ENCODE measurements around the gene SPATA33. TPM values are rescaled to one million over a fixed set of nuclear protein-coding genes. Genes with fewer than 3 reads are reported as not detected.

SPATA33 gene
- total RNA-seq, 1 experiment from 2014 or later: 17.4 TPM

- WGBS (ENCODE audit: extremely low coverage, insufficient read length, low lambda C conversion rate): no CpG with 5 or more reads among the region's 32 CpGs
- Histone ChIP-seq H2BK120ac (ENCODE audit: low read depth, low read length, poor library complexity, severe bottlenecking) (no peak overlapping the region), H2BK5ac (ENCODE audit: insufficient read length, low read length) (no peak overlapping the region), H2BK15ac (ENCODE audit: low read depth, low read length) (no peak overlapping the region), H2AFZ (ENCODE audit: low read length) (no peak overlapping the region), H3K4ac (ENCODE audit: low read depth, low read length) (no peak overlapping the region), H3K27me3 (ENCODE audit: insufficient read depth, low read length) (peaks cover 2% of the 10 kb centered on the region; the same call in 1 of the 2 replicates), H3K27ac (ENCODE audit: insufficient read length, low read depth, low read length) (no peak overlapping the region), H2BK20ac (ENCODE audit: low read depth, low read length, poor library complexity, severe bottlenecking) (no peak overlapping the region), H3K79me2 (ENCODE audit: insufficient read depth, low read length) (no peaks in the 10 kb centered on the region), H3K23me2 (ENCODE audit: insufficient read length, low read depth, low read length, poor library complexity, severe bottlenecking) (no peaks in the 10 kb centered on the region), H3K79me1 (ENCODE audit: insufficient read depth, low read depth, low read length, poor library complexity, severe bottlenecking) (no peaks in the 10 kb centered on the region), H2AK5ac (ENCODE audit: insufficient read length, low read length) (no peak overlapping the region), H4K8ac (replicated peaks; ENCODE audit: insufficient read length, low read depth, low read length) (no peak overlapping the region), H3K9me3 (ENCODE audit: control insufficient read depth, low read depth, low read length) (no peaks in the 10 kb centered on the region), H4K20me1 (ENCODE audit: control insufficient read depth, insufficient read depth, insufficient read length) (no peaks in the 10 kb centered on the region), H3K18ac (ENCODE audit: insufficient read length, low read depth, low read length) (no peak overlapping the region), H4K5ac (ENCODE audit: insufficient read length, low read depth, low read length) (no peak overlapping the region), H2BK12ac (ENCODE audit: insufficient read length, low read depth, low read length) (no peak overlapping the region), H3K14ac (ENCODE audit: insufficient read depth, low read length) (no peak overlapping the region; the same call in 1 of the 2 replicates), H4K91ac (ENCODE audit: insufficient read length, low read depth, low read length) (no peak overlapping the region), H3K23ac (ENCODE audit: insufficient read length, low read depth, low read length) (no peak overlapping the region), H3T11ph (ENCODE audit: low read length) (no peak overlapping the region), H3K9ac (ENCODE audit: extremely low read depth, insufficient read length, low read length) (no peak overlapping the region), H3K56ac (ENCODE audit: insufficient read length, low read depth, low read length) (no peak overlapping the region), H3K4me1 (ENCODE audit: insufficient read depth, low read length) (no peaks in the 10 kb centered on the region; the same call in 1 of the 2 replicates), H3K4me2 (ENCODE audit: insufficient read depth, insufficient read length, low read length) (no peak overlapping the region)
- H3K27ac Mint-ChIP-seq: no peak overlapping the region; a peak in 1 of 7 replicates
- no peaks in the 10 kb centered on the region; a peak in 2 of 5 replicates for H3K9me3 Mint-ChIP-seq
- TF ChIP-seq CTCF (conservative IDR thresholded peaks at IDR 0.05): no peak
- H3K4me1 Mint-ChIP-seq: peaks cover 9 to 50% of the 10 kb centered on the region in 2 experiments
- peaks cover 38% of the 10 kb centered on the region for H3K27me3 Mint-ChIP-seq (ENCODE audit: low read depth)
- H3K36me3 Mint-ChIP-seq (ENCODE audit: insufficient read depth in 1 of 3, low read depth in 3 of 3): no peaks in the 10 kb centered on the region; a peak in 1 of 7 replicates
- no peak overlapping the region for H3K4me3 Mint-ChIP-seq
- DNase-seq: no peak
These were observed 35.8 kb upstream of the SPATA33 start for GRCh38 chr16:89621698-89622409.
